Adipocyte (in vitro differentiated cells): ENCODE results near the gene PFKFB1.
A peak's percentile ranks its signal among the peaks of the same experiment; 100 is the strongest.
"Not testable (repeated sequence)": the region's sequence is repeated elsewhere in the genome, so short reads cannot be mapped to it uniquely, and the experiment has no call there.

Experiments
- DNase-seq: peaks from one replicate; pipeline ENCODE4 v3.0.0-alpha.2; 2015; ENCODE audit warnings: low read depth
- H3K27me3 ChIP-seq: replicated peaks from 2 replicates; pipeline ENCODE4 v1.7.0; 2013; ENCODE audit warnings: mild to moderate bottlenecking, low read length, moderate library complexity; ENCODE audit not compliant: control insufficient read depth, insufficient read depth
- H3K36me3 ChIP-seq: 2 replicates; pipeline ENCODE4 v1.7.0; 2013; ENCODE audit warnings: low read length, mild to moderate bottlenecking, moderate library complexity; ENCODE audit not compliant: control insufficient read depth, insufficient read depth, severe bottlenecking
- H3K4me1 ChIP-seq: 2 replicates; pipeline ENCODE4 v1.7.0; 2013; ENCODE audit warnings: mild to moderate bottlenecking, low read length, moderate library complexity; ENCODE audit not compliant: control insufficient read depth, insufficient read depth
- H3K4me3 ChIP-seq: 2 replicates; pipeline ENCODE4 v1.7.0; 2013; ENCODE audit warnings: mild to moderate bottlenecking, low read length, moderate library complexity
- H3K9ac ChIP-seq: 2 replicates; pipeline ENCODE4 v1.7.0; 2013; ENCODE audit warnings: mild to moderate bottlenecking, low read length, moderate library complexity
- H3K9me3 ChIP-seq: 2 replicates; pipeline ENCODE4 v1.7.0; 2013; ENCODE audit warnings: mild to moderate bottlenecking, low read length, moderate library complexity; ENCODE audit not compliant: control insufficient read depth

Gene PFKFB1

GRCh38 chrX:54991706-54992105 is 2.3 kb downstream of the PFKFB1 start:
- Histone ChIP-seq H3K9ac (no peak overlapping the region), H3K4me3 (peak overlapping the region; percentile 11), H3K9me3 (peaks cover 3% of the 10 kb centered on the region), H3K4me1 (no peaks in the 10 kb centered on the region), H3K36me3 (no peaks in the 10 kb centered on the region), H3K27me3 (peaks cover 9% of the 10 kb centered on the region)
- no peak for DNase-seq

GRCh38 chrX:54983306-54983705 is 10.7 kb downstream of the PFKFB1 start:
- not testable (repeated sequence) for H3K4me1 ChIP-seq, H3K4me3 ChIP-seq, H3K9ac ChIP-seq, DNase-seq, H3K36me3 ChIP-seq
- peaks cover 34% of the 10 kb centered on the region for H3K9me3 ChIP-seq
- peaks cover 14% of the 10 kb centered on the region for H3K27me3 ChIP-seq

DNA sequence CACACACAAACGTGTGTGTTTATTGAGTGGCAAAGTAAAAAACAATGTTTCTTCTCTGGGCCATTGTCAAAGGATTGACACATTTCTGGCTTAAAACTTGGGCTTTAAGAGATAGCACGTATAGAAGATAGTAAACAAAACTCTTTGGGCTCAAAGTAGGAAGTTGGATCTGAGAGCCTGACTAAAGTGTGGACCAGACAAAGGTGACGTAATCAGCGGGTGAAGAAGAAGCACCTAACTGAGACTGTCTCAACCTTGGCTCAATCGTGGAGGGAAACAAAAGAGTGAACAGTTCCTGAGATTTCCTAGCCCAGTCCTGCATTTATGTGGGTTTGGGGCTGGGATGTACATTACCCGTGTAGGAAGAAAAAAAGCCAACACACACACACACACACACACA is 13.7 kb downstream of the PFKFB1 start:
- Histone ChIP-seq H3K9me3 (peaks cover 34% of the 10 kb centered on the region), H3K4me1 (no peaks in the 10 kb centered on the region), H3K27me3 (peaks cover 14% of the 10 kb centered on the region), H3K36me3 (peaks cover 6% of the 10 kb centered on the region), H3K9ac (no peak overlapping the region), H3K4me3 (no peak overlapping the region)
- no peak for DNase-seq

GRCh38 chrX:54979432-54979831 is 14.6 kb downstream of the PFKFB1 start:
- Histone ChIP-seq H3K36me3 (peaks cover 2% of the 10 kb centered on the region), H3K9me3 (peaks cover 37% of the 10 kb centered on the region), H3K27me3 (peaks cover 12% of the 10 kb centered on the region), H3K4me3 (no peak overlapping the region), H3K4me1 (no peaks in the 10 kb centered on the region), H3K9ac (no peak overlapping the region)
- DNase-seq: no peak

GRCh38 chrX:54978448-54978847 is 15.5 kb downstream of the PFKFB1 start:
- Histone ChIP-seq H3K9me3 (peaks cover 36% of the 10 kb centered on the region), H3K9ac (no peak overlapping the region), H3K27me3 (peaks cover 9% of the 10 kb centered on the region), H3K36me3 (peaks cover 2% of the 10 kb centered on the region), H3K4me1 (no peaks in the 10 kb centered on the region), H3K4me3 (no peak overlapping the region)
- no peak for DNase-seq

DNA sequence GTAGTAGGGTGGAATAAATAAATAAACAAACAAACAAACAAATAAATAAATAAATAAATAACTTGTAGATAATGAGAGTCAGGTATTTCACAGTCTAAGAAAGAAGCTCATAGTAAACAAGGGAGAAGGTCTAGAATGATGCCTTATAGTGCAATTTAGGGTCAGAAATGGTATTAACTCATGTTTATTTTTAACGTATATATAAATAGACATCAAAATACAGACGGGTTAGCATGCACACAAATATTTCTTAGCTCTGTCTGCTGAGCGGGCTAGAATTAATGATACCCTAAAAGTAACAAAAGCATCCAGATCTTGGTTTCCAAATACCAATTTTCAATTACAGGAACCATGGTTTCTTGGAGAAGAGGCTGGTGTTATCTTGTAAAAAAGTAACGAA is 16.6 kb downstream of the PFKFB1 start:
- Histone ChIP-seq H3K4me1 (no peaks in the 10 kb centered on the region), H3K36me3 (no peaks in the 10 kb centered on the region), H3K9me3 (peaks cover 32% of the 10 kb centered on the region), H3K9ac (no peak overlapping the region), H3K27me3 (peaks cover 9% of the 10 kb centered on the region), H3K4me3 (no peak overlapping the region)
- no peak for DNase-seq

- DNase-seq: no peak
- Histone ChIP-seq H3K4me3 (no peak overlapping the region), H3K9ac (no peak overlapping the region), H3K4me1 (no peaks in the 10 kb centered on the region), H3K9me3 (peaks cover 7% of the 10 kb centered on the region), H3K27me3 (peaks cover 21% of the 10 kb centered on the region), H3K36me3 (peaks cover 3% of the 10 kb centered on the region)
Measured at GRCh38 chrX:54964766-54965497, 29.1 kb downstream of the PFKFB1 start.

GRCh38 chrX:54961750-54962149 is 32.2 kb downstream of the PFKFB1 start:
- Histone ChIP-seq H3K4me3 (no peak overlapping the region), H3K36me3 (peaks cover 12% of the 10 kb centered on the region), H3K9ac (no peak overlapping the region), H3K4me1 (no peaks in the 10 kb centered on the region), H3K27me3 (peaks cover 24% of the 10 kb centered on the region), H3K9me3 (no peaks in the 10 kb centered on the region)
- DNase-seq: no peak

- DNase-seq: no peak
- H3K4me3 ChIP-seq: no peak overlapping the region
- H3K4me1 ChIP-seq: no peaks in the 10 kb centered on the region
- H3K9ac ChIP-seq: no peak overlapping the region
- peaks cover 13% of the 10 kb centered on the region for H3K36me3 ChIP-seq
- peaks cover 22% of the 10 kb centered on the region for H3K27me3 ChIP-seq
- H3K9me3 ChIP-seq: peaks cover 4% of the 10 kb centered on the region
Measured at GRCh38 chrX:54950730-54951375, 43.1 kb downstream of the PFKFB1 start.

DNA sequence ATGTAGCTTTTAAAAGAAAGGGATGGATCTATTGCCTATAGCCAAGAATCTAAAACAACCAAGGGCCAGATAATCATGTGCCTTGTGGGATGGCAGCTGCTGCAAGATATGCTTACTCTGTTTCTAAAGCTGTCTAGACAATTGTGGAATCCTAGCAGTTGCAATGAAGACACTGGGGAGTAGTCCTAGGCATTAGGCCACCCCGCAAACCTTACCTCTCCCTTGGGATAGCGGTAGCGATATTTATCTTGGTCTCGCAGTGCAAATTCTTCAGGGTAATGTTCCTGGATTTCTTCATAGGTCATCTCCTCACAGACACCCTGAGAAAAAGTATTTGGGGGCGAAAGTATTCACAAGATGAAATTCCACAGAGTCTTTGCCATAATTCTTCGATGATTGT is 48.8 kb downstream of the PFKFB1 start:
- Histone ChIP-seq H3K9ac (no peak overlapping the region), H3K4me1 (no peaks in the 10 kb centered on the region), H3K4me3 (no peak overlapping the region), H3K9me3 (peaks cover 4% of the 10 kb centered on the region), H3K27me3 (peaks cover 10% of the 10 kb centered on the region), H3K36me3 (no peaks in the 10 kb centered on the region)
- no peak for DNase-seq

DNA sequence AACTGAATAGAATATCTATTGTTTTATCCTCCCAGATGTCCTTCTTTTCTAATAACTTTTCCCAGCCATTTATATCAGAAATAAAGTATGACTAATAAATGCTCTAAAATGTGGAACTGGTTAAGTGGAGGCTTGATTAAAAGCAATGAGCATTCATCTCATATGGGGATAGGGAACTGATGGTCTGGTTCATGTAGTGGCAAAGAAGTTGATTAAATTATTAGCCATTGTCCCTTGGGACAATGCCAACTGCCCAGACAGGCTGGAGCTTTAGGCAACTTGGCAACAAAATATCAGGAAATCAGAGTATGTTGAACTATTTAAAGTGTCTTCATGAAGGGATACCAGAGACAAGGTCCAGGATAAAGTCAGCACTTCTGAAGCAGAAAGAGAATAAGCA is 49.2 kb downstream of the PFKFB1 start:
- no peaks in the 10 kb centered on the region for H3K36me3 ChIP-seq
- no peaks in the 10 kb centered on the region for H3K4me1 ChIP-seq

More for the DNA sequence above, 49.2 kb downstream of the PFKFB1 start:
- Histone ChIP-seq H3K9me3 (peaks cover 4% of the 10 kb centered on the region), H3K27me3 (peaks cover 10% of the 10 kb centered on the region), H3K4me3 (no peak overlapping the region), H3K9ac (no peak overlapping the region)
- DNase-seq: no peak
